ENCODE measurements around the gene KIR3DL3.
"Not testable (repeated sequence)": the region's sequence is repeated elsewhere in the genome, so short reads cannot be mapped to it uniquely, and the experiment has no call there.

The KIR3DL3 gene

GRCh38 chr19:54782916-54783315 lies 58.7 kb downstream of the KIR3DL3 start:
- not testable (repeated sequence) for DNase-seq (ENCODE audit: low spot score)

All from ecto neural progenitor cell (in vitro differentiated cells).